GM19324 (cell line): Measurements from ENCODE around the gene SLC15A3.

Experiments used
- ATAC-seq: cut with Tn5 transposase; IDR thresholded peaks from one replicate; pipeline ENCODE4 v1.9.1; 2021; ENCODE audit warnings: mild to moderate bottlenecking, moderate library complexity; ENCODE audit not compliant: unreplicated experiment, low FRiP score

The SLC15A3 gene

GRCh38 chr11:60948250-60948649, 3.7 kb downstream of the SLC15A3 start:
- no peak for ATAC-seq

- ATAC-seq, result no peak
Measured at GRCh38 chr11:60947700-60948099, 4.3 kb downstream of the SLC15A3 start.

GRCh38 chr11:60946601-60947264, 5.2 kb downstream of the SLC15A3 start:
- ATAC-seq, result no peak

- ATAC-seq, result no peak
Measured at GRCh38 chr11:60945295-60945667, 6.7 kb downstream of the SLC15A3 start.

- no peak for ATAC-seq
Measured at GRCh38 chr11:60944490-60945294, 7.3 kb downstream of the SLC15A3 start.

- ATAC-seq, result no peak
Measured at GRCh38 chr11:60942970-60943565, 8.9 kb downstream of the SLC15A3 start.

GRCh38 chr11:60942219-60942618, 9.8 kb downstream of the SLC15A3 start:
- no peak for ATAC-seq

GRCh38 chr11:60941371-60942119, 10.4 kb downstream of the SLC15A3 start:
- no peak for ATAC-seq

GRCh38 chr11:60939855-60940254, 12.1 kb downstream of the SLC15A3 start:
- no peak for ATAC-seq

- ATAC-seq, result no peak
Measured at GRCh38 chr11:60939301-60939700, 12.7 kb downstream of the SLC15A3 start.

- no peak for ATAC-seq
Measured at GRCh38 chr11:60938500-60938899, 13.5 kb downstream of the SLC15A3 start.

GRCh38 chr11:60937811-60938210, 14.2 kb downstream of the SLC15A3 start:
- no peak for ATAC-seq

GRCh38 chr11:60937144-60937527, 14.8 kb downstream of the SLC15A3 start:
- ATAC-seq, result no peak

GRCh38 chr11:60936467-60937143, 15.4 kb downstream of the SLC15A3 start:
- no peak for ATAC-seq

GRCh38 chr11:60935676-60936442, 16.1 kb downstream of the SLC15A3 start:
- no peak for ATAC-seq

GRCh38 chr11:60934790-60935605, 17.0 kb downstream of the SLC15A3 start:
- ATAC-seq, result no peak

- ATAC-seq, result no peak
Measured at GRCh38 chr11:60934124-60934789, 17.7 kb downstream of the SLC15A3 start.

GRCh38 chr11:60933416-60934123, 18.4 kb downstream of the SLC15A3 start:
- no peak for ATAC-seq
